HepG2 (cell line): ENCODE results near the gene PTPN12. TPM values are rescaled to one million over a fixed set of nuclear protein-coding genes. Genes with fewer than 3 reads are reported as not detected.

Source experiments
- ARHGAP35 ChIP-seq: sonication (generic); formaldehyde crosslinking; IDR thresholded peaks from 2 replicates; pipeline ENCODE4 v1.9.0; 2022; ENCODE audit warnings: mild to moderate bottlenecking, inconsistent platforms, moderate library complexity, missing genetic modification reagents, borderline replicate concordance
- CEBPG ChIP-seq: IDR thresholded peaks from 2 replicates; pipeline ENCODE4 v1.6.1; 2016
- CENPX ChIP-seq: sonication (generic); formaldehyde crosslinking; IDR thresholded peaks from 2 replicates; pipeline ENCODE4 v1.9.0; 2021; ENCODE audit warnings: mild to moderate bottlenecking, missing genetic modification reagents, moderate library complexity
- CHCHD3 ChIP-seq: sonication (generic); formaldehyde crosslinking; IDR thresholded peaks from 2 replicates; pipeline ENCODE4 v1.8.0; 2022; ENCODE audit warnings: mild to moderate bottlenecking, missing genetic modification reagents, moderate library complexity
- GABPB1 ChIP-seq: IDR thresholded peaks from 2 replicates; pipeline ENCODE4 v1.6.1; 2016; ENCODE audit warnings: mild to moderate bottlenecking, missing genetic modification reagents, moderate library complexity, missing compliant biosample characterization
- HDAC2 ChIP-seq: sonication (generic); formaldehyde crosslinking; IDR thresholded peaks from 2 replicates; pipeline ENCODE4 v1.4.0; 2020; ENCODE audit warnings: missing genetic modification reagents
- HOXA7 ChIP-seq: sonication (generic); formaldehyde crosslinking; IDR thresholded peaks from 2 replicates; pipeline ENCODE4 v1.8.1; 2022; ENCODE audit warnings: mild to moderate bottlenecking, missing genetic modification reagents, moderate library complexity
- KLF11 ChIP-seq: IDR thresholded peaks from 2 replicates; pipeline ENCODE4 v1.6.1; 2016; ENCODE audit warnings: missing compliant biosample characterization
- MEIS2 ChIP-seq: sonication (generic); formaldehyde crosslinking; IDR thresholded peaks from 2 replicates; pipeline ENCODE4 v1.9.0; 2021; ENCODE audit warnings: mild to moderate bottlenecking, missing genetic modification reagents
- REPIN1 ChIP-seq: sonication (generic); formaldehyde crosslinking; IDR thresholded peaks from 2 replicates; pipeline ENCODE4 v1.8.0; 2022; ENCODE audit warnings: missing genetic modification reagents, low read depth, mild to moderate bottlenecking, borderline replicate concordance
- RORA ChIP-seq: sonication (generic); formaldehyde crosslinking; IDR thresholded peaks from 2 replicates; pipeline ENCODE4 v1.5.0; 2020; ENCODE audit warnings: mild to moderate bottlenecking, missing genetic modification reagents, moderate library complexity
- SRSF1 ChIP-seq: fragments of 200-400 bp; formaldehyde crosslinking; optimal IDR thresholded peaks from 2 replicates; pipeline ENCODE3; 2017; ENCODE audit warnings: mild to moderate bottlenecking, low read depth, low read length, moderate library complexity
- SYNCRIP ChIP-seq: fragments of 200-400 bp; formaldehyde crosslinking; IDR thresholded peaks from 2 replicates; pipeline ENCODE4 v1.6.1; 2018; ENCODE audit warnings: mild to moderate bottlenecking, low read depth, low read length; ENCODE audit not compliant: insufficient read depth
- TAF1 ChIP-seq: sonication (generic); formaldehyde crosslinking; IDR thresholded peaks from 2 replicates; pipeline ENCODE4 v1.4.0; 2020; ENCODE audit warnings: missing genetic modification reagents
- ZFP36L2 ChIP-seq: sonication (generic); formaldehyde crosslinking; IDR thresholded peaks from 2 replicates; pipeline ENCODE4 v1.4.0; 2020; ENCODE audit warnings: missing genetic modification reagents
- ZNF263 ChIP-seq: sonication (generic); formaldehyde crosslinking; IDR thresholded peaks from 2 replicates; pipeline ENCODE4 v1.4.0; 2020; ENCODE audit warnings: missing genetic modification reagents
- ZNF350 ChIP-seq: sonication (generic); formaldehyde crosslinking; IDR thresholded peaks from 2 replicates; pipeline ENCODE4 v1.4.0; 2020; ENCODE audit warnings: mild to moderate bottlenecking, low read depth, missing genetic modification reagents, borderline replicate concordance
- ZNF460 ChIP-seq: sonication (generic); formaldehyde crosslinking; IDR thresholded peaks from 2 replicates; pipeline ENCODE4 v1.5.1; 2020; ENCODE audit warnings: missing genetic modification reagents, mild to moderate bottlenecking, borderline replicate concordance
- ZNF557 ChIP-seq: sonication (generic); formaldehyde crosslinking; IDR thresholded peaks from 2 replicates; pipeline ENCODE4 v1.4.0; 2020; ENCODE audit warnings: missing genetic modification reagents
- ZNF747 ChIP-seq: sonication (generic); formaldehyde crosslinking; IDR thresholded peaks from 2 replicates; pipeline ENCODE4 v1.8.1; 2023; ENCODE audit warnings: missing genetic modification reagents, mild to moderate bottlenecking, borderline replicate concordance
- ZNF75D ChIP-seq: sonication (generic); formaldehyde crosslinking; IDR thresholded peaks from 2 replicates; pipeline ENCODE4 v1.8.1; 2023; ENCODE audit warnings: missing genetic modification reagents, mild to moderate bottlenecking, borderline replicate concordance
- ZNF761 ChIP-seq: sonication (generic); formaldehyde crosslinking; conservative IDR thresholded peaks from 2 replicates; pipeline ENCODE4 v1.4.0; 2020; ENCODE audit warnings: mild to moderate bottlenecking, missing genetic modification reagents
- polyA plus RNA-seq, 8 experiments: library from polyadenylated mRNA; depleted of rRNA in 3 of 8; stranded (reverse) in 7 of 8; unstranded in 1 of 8; fragments of >200 nt; fragmentation: Illumina TruSeq in 4 of 8; extraction: Trizol in 4 of 8; gene quantifications; 2 replicates each; pipeline versions ENCODE4 v1.2.1 to v1.2.3, GENCODE V29; 2011 to 2016; ENCODE audit warnings: low read depth in 4 of 8, missing spikeins in 1 of 8, mixed read lengths in 1 of 8; ENCODE audit not compliant: insufficient read depth in 1 of 8
- total RNA-seq, 5 experiments: library from RNA; depleted of rRNA; stranded (reverse); fragments of >200 nt; fragmentation: Illumina TruSeq; extraction: Trizol; gene quantifications; 2 replicates each; pipeline ENCODE4 v1.2.3, GENCODE V29; 2016; ENCODE audit warnings: low read depth in 1 of 5
- TF ChIP-seq, protein P1 (sequence below): sonication (generic); formaldehyde crosslinking; IDR thresholded peaks from 2 replicates; pipeline ENCODE4 v1.4.0; 2020; ENCODE audit warnings: mild to moderate bottlenecking, missing genetic modification reagents
- TF ChIP-seq, protein P2 (sequence below): IDR thresholded peaks from 2 replicates; pipeline ENCODE4 v1.6.1; 2012; ENCODE audit warnings: inconsistent platforms
- TF ChIP-seq, protein P3 (sequence below): sonication (generic); formaldehyde crosslinking; IDR thresholded peaks from 2 replicates; pipeline ENCODE4 v1.8.0; 2022; ENCODE audit warnings: mild to moderate bottlenecking, missing genetic modification reagents, moderate library complexity
- TF ChIP-seq, protein P4 (sequence below): sonication (generic); formaldehyde crosslinking; conservative IDR thresholded peaks from 2 replicates; pipeline ENCODE4 v1.4.0; 2020; ENCODE audit warnings: mild to moderate bottlenecking, missing genetic modification reagents, moderate library complexity

The PTPN12 gene
- total and polyA plus RNA-seq, 2 of the 13 experiments (the other 11 are each of a cell fraction or from before 2014, with no cell fraction given) = 22.9 to 56.8 TPM

DNA sequence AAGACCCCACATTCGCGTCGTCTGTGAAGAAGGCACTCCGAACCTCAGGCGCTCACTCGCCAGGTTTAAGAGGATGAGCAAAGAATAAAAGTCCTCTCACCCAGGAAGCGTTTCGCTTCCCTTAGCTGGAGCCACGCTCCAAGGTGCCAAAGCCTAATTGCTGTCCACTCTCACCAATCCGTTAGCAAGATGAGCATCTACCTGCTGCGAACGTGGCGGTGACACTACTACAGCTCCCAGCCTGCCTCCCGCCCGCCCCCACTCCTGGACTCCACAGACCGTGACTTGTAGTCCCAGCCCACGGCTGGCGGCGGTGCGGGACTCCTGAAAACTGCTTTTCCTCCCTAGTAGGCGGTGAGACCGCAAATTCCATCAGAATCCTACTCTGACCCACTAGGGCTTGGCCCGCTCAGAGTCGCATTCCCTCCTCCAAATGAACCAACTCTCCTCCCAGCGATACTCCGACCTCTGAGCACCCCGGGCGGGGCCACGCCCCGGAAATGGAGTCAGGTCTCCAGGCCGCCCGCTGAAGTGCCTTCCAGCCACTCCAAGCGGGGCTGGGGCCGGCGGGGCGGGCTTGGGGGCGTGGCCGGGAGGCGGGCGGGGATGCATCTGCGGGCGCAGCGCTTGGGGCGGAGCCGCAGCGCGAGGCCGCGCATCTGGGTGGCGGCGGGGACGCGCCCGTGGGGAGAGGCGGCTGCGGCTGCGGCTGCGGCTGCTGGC is 521 bp upstream of the PTPN12 start (continued):
- TF ChIP-seq CHCHD3 (CRISPR knock-in tag) (0 out of 2 replicates have a peak, but pooled peaks have one; percentile 48), ZNF557 (no peak), SYNCRIP (no peak), SRSF1 (peak; percentile 29), ZNF460 (CRISPR knock-in tag) (no peak), REPIN1 (no peak; the same call in 1 of the 2 replicates), ARHGAP35 (CRISPR knock-in tag) (0 out of 2 replicates have a peak, but pooled peaks have one; percentile 47), ZNF747 (CRISPR knock-in tag) (no peak), ZNF761 (CRISPR knock-in tag) (no peak), ZNF263 (CRISPR knock-in tag) (peak; percentile 41; the same call in 1 of the 2 replicates), CEBPG (peak; percentile 38), ZNF350 (peak; percentile 88), TAF1 (CRISPR knock-in tag) (peak; percentile 97), HOXA7 (CRISPR knock-in tag) (no peak), GABPB1 (peak; percentile 92), MEIS2 (CRISPR knock-in tag) (0 out of 2 replicates have a peak, but pooled peaks have one; percentile 60), RORA (no peak), HDAC2 (peak; percentile 54; the same call in 1 of the 2 replicates), CENPX (CRISPR knock-in tag) (no peak), ZFP36L2 (no peak), KLF11 (CRISPR knock-in tag) (peak; percentile 94), ZNF75D (CRISPR knock-in tag) (no peak)
- TF ChIP-seq, protein P1, sequence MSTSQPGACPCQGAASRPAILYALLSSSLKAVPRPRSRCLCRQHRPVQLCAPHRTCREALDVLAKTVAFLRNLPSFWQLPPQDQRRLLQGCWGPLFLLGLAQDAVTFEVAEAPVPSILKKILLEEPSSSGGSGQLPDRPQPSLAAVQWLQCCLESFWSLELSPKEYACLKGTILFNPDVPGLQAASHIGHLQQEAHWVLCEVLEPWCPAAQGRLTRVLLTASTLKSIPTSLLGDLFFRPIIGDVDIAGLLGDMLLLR (CRISPR knock-in tag) = no peak; the same call in 1 of the 2 replicates
- TF ChIP-seq, protein P2, sequence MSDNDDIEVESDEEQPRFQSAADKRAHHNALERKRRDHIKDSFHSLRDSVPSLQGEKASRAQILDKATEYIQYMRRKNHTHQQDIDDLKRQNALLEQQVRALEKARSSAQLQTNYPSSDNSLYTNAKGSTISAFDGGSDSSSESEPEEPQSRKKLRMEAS = peak; percentile 51
- TF ChIP-seq, protein P3, sequence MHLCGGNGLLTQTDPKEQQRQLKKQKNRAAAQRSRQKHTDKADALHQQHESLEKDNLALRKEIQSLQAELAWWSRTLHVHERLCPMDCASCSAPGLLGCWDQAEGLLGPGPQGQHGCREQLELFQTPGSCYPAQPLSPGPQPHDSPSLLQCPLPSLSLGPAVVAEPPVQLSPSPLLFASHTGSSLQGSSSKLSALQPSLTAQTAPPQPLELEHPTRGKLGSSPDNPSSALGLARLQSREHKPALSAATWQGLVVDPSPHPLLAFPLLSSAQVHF = no peak
- TF ChIP-seq, protein P4, sequence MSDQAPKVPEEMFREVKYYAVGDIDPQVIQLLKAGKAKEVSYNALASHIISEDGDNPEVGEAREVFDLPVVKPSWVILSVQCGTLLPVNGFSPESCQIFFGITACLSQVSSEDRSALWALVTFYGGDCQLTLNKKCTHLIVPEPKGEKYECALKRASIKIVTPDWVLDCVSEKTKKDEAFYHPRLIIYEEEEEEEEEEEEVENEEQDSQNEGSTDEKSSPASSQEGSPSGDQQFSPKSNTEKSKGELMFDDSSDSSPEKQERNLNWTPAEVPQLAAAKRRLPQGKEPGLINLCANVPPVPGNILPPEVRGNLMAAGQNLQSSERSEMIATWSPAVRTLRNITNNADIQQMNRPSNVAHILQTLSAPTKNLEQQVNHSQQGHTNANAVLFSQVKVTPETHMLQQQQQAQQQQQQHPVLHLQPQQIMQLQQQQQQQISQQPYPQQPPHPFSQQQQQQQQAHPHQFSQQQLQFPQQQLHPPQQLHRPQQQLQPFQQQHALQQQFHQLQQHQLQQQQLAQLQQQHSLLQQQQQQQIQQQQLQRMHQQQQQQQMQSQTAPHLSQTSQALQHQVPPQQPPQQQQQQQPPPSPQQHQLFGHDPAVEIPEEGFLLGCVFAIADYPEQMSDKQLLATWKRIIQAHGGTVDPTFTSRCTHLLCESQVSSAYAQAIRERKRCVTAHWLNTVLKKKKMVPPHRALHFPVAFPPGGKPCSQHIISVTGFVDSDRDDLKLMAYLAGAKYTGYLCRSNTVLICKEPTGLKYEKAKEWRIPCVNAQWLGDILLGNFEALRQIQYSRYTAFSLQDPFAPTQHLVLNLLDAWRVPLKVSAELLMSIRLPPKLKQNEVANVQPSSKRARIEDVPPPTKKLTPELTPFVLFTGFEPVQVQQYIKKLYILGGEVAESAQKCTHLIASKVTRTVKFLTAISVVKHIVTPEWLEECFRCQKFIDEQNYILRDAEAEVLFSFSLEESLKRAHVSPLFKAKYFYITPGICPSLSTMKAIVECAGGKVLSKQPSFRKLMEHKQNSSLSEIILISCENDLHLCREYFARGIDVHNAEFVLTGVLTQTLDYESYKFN = peak; percentile 26; the same call in 1 of the 2 replicates
